Right atrium auricular region (tissue), 2 donors: ENCODE measurements around the gene TUT1. TPM values are rescaled to one million over a fixed set of nuclear protein-coding genes. Genes with fewer than 3 reads are reported as not detected.

ENCODE experiments used
- DNase-seq: peaks from one replicate; pipeline ENCODE4 v3.0.0-alpha.2; 2019; ENCODE audit warnings: low spot score
- H3K27ac ChIP-seq, 2 donors: fragments of 200-600 bp; sonication (generic); 1 replicate in 1 of 2; 2 replicates in 1 of 2; pipeline ENCODE4 v1.5.1; 2016 to 2019
- H3K27me3 ChIP-seq, 2 donors: fragments of 200-600 bp; sonication (generic); one replicate each; pipeline versions ENCODE4 v1.5.1 to v1.6.0; 2017 to 2019
- H3K36me3 ChIP-seq: fragments of 200-600 bp; sonication (generic); one replicate; pipeline ENCODE4 v1.5.1; 2016
- H3K4me1 ChIP-seq, 2 donors: fragments of 200-600 bp; sonication (generic); one replicate each; pipeline versions ENCODE4 v1.5.1 to v1.6.0; 2017 to 2019
- H3K4me3 ChIP-seq, 2 donors: fragments of 200-600 bp; sonication (generic); 1 replicate in 1 of 2; 2 replicates in 1 of 2; pipeline ENCODE4 v1.5.1; 2017 to 2019; ENCODE audit warnings: mild to moderate bottlenecking in 1 of 2, moderate library complexity in 1 of 2
- H3K9me3 ChIP-seq, 2 donors: fragments of 200-600 bp; sonication (generic); one replicate each; pipeline ENCODE4 v1.5.1; 2019
- microRNA-seq, 2 donors: library from miRNA; unstranded; fragments of <30 nt; microRNA quantifications; one replicate each; pipeline ENCODE4, GENCODE V29; 2016 to 2017; ENCODE audit warnings: borderline number of aligned reads in 2 of 2, borderline replicate concordance in 1 of 2
- total RNA-seq, 2 donors: library from RNA; depleted of rRNA; stranded (reverse); fragments of >200 nt; gene quantifications; one replicate each; pipeline ENCODE4 v1.1.0, GENCODE V29; 2016
- TF ChIP-seq, protein P1 (sequence below), 2 donors: fragments of 200-600 bp; sonication (generic); IDR thresholded peaks; one replicate each; pipeline ENCODE4 v1.5.1; 2019; ENCODE audit warnings: antibody characterized with exemption in 2 of 2

Gene TUT1
- total RNA-seq, 2 donors from 2014 or later, result 5.4 to 5.7 TPM

DNA sequence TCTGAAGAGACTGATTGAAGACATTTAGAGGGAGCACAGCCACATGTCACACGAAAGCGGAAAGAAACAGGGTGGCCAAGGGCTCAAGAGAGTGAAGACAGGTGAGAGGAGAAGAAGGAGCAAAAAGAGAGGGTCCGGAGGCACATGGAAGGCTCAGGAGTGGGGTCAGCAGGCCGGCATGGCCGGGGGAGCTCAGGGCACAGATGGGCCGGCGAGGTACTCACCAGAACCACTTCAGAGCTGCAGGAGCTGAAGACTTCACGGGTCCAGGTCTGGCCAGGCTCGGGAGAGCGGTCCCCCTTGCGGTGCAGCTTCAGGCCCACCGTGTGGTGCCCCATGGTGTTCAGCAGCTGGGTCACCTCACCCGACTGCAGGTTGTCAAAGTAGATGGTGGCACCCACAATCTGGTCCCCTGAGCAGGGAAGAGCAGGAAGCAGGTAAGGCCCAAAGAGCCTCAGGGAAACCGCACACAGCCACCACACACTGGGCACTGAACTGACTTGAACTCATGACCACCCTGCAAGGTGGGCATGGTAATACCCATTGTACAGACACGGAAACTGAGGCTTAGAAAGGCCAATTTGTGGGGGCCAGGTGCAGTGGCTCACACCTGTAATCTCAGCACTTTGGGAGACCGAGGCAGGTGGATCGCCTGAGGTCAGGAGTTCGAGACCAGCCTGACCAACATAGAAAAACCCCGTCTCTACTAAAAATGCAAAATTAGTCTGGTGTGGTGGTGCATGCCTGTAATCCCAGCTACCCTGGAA is 56.4 kb downstream of the TUT1 start:
- H3K36me3 ChIP-seq, result peaks cover 67% of the 10 kb centered on the region
- H3K27ac ChIP-seq, result no peak overlapping the region

GRCh38 chr11:62532096-62532495 is 59.2 kb downstream of the TUT1 start:
- H3K4me3 ChIP-seq, result no peak overlapping the region
- TF ChIP-seq, protein P1, sequence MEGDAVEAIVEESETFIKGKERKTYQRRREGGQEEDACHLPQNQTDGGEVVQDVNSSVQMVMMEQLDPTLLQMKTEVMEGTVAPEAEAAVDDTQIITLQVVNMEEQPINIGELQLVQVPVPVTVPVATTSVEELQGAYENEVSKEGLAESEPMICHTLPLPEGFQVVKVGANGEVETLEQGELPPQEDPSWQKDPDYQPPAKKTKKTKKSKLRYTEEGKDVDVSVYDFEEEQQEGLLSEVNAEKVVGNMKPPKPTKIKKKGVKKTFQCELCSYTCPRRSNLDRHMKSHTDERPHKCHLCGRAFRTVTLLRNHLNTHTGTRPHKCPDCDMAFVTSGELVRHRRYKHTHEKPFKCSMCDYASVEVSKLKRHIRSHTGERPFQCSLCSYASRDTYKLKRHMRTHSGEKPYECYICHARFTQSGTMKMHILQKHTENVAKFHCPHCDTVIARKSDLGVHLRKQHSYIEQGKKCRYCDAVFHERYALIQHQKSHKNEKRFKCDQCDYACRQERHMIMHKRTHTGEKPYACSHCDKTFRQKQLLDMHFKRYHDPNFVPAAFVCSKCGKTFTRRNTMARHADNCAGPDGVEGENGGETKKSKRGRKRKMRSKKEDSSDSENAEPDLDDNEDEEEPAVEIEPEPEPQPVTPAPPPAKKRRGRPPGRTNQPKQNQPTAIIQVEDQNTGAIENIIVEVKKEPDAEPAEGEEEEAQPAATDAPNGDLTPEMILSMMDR (IDR thresholded peaks at IDR 0.05), result no peak
- peaks cover 96% of the 10 kb centered on the region for H3K36me3 ChIP-seq
- no peaks in the 10 kb centered on the region for H3K9me3 ChIP-seq
- H3K27ac ChIP-seq, result no peak overlapping the region
- H3K4me1 ChIP-seq, result peaks cover 0 to 14% of the 10 kb centered on the region in 2 donors
- no peak for DNase-seq
- no peaks in the 10 kb centered on the region for H3K27me3 ChIP-seq

More for the DNA sequence above, 56.4 kb downstream of the TUT1 start:
- TF ChIP-seq, protein P1 (IDR thresholded peaks at IDR 0.05), result no peak
- no peak overlapping the region for H3K4me3 ChIP-seq
- DNase-seq, result no peak
- H3K4me1 ChIP-seq, result peaks cover 0 to 43% of the 10 kb centered on the region in 2 donors
- no peaks in the 10 kb centered on the region for H3K9me3 ChIP-seq
- no peaks in the 10 kb centered on the region for H3K27me3 ChIP-seq

Small RNA genes within 50 kb of the gene (microRNA-seq; reads per million reads assigned to microRNA genes)
- 0.71 to 2.1 reads per million in 2 donors for gene MIR6747

Other genes starting within 250 kb of the TUT1 start
- not detected for gene SCGB1A1, start 172.5 kb downstream of the TUT1 start, total RNA-seq
- gene AHNAK, start 44.7 kb downstream of the TUT1 start, total RNA-seq, result 100 to 1,000 TPM; 270 to 441 TPM
- 1,000 to 10,000 TPM in 1 of 2 donors, 100 to 1,000 TPM in 1; 707 to 1,175 TPM for gene EEF1G, start 17.6 kb downstream of the TUT1 start, total RNA-seq
- gene MTA2, start 10.3 kb upstream of the TUT1 start, total RNA-seq, result 10 to 100 TPM; 30.0 to 40.5 TPM
- gene EML3, start 21.3 kb upstream of the TUT1 start, total RNA-seq, result 10 to 100 TPM; 15.8 to 21.3 TPM
- gene ROM1, start 21.7 kb upstream of the TUT1 start, total RNA-seq, result 1 to 10 TPM; 3.2 to 5.3 TPM
- gene B3GAT3, start 30.5 kb upstream of the TUT1 start, total RNA-seq, result 10 to 100 TPM; 12.7 to 14.0 TPM
- 10 to 100 TPM; 71.8 to 78.0 TPM for gene GANAB, start 55.1 kb upstream of the TUT1 start, total RNA-seq
- gene INTS5, start 61.8 kb upstream of the TUT1 start, total RNA-seq, result 10 to 100 TPM; 12.1 to 19.8 TPM
- gene C11orf98, start 73.7 kb upstream of the TUT1 start, total RNA-seq, result 10 to 100 TPM; 40.1 to 44.0 TPM
- gene CSKMT, start 73.8 kb upstream of the TUT1 start, total RNA-seq, result 1 to 10 TPM in 1 of 2 donors, under 1 TPM in 1; 0.41 to 3.7 TPM
- gene UQCC3, start 80.2 kb upstream of the TUT1 start, total RNA-seq, result 1 to 10 TPM; 5.0 to 8.7 TPM
- 1 to 10 TPM; 2.3 to 2.4 TPM for gene LBHD1, start 80.7 kb upstream of the TUT1 start, total RNA-seq
- gene UBXN1, start 87.5 kb upstream of the TUT1 start, total RNA-seq, result 100 to 1,000 TPM in 1 of 2 donors, 10 to 100 TPM in 1; 77.4 to 116 TPM
- gene LRRN4CL, start 98.0 kb upstream of the TUT1 start, total RNA-seq, result 1 to 10 TPM; 1.5 to 3.0 TPM
- 10 to 100 TPM; 18.6 to 23.0 TPM for gene BSCL2, start 115.9 kb upstream of the TUT1 start, total RNA-seq
- gene GNG3, start 116.2 kb upstream of the TUT1 start, total RNA-seq, result not detected
- gene HNRNPUL2, start 135.9 kb upstream of the TUT1 start, total RNA-seq, result 10 to 100 TPM; 12.2 to 15.6 TPM
- gene TTC9C, start 137.0 kb upstream of the TUT1 start, total RNA-seq, result 10 to 100 TPM in 1 of 2 donors, 1 to 10 TPM in 1; 9.6 to 11.4 TPM
- gene ZBTB3, start 162.6 kb upstream of the TUT1 start, total RNA-seq, result 1 to 10 TPM; 5.1 to 7.8 TPM
- 10 to 100 TPM; 32.9 to 34.8 TPM for gene POLR2G, start 170.1 kb upstream of the TUT1 start, total RNA-seq
- gene TAF6L, start 179.9 kb upstream of the TUT1 start, total RNA-seq, result 1 to 10 TPM; 5.8 to 9.5 TPM
- gene TMEM179B, start 195.9 kb upstream of the TUT1 start, total RNA-seq, result 10 to 100 TPM; 42.5 to 44.8 TPM
- gene TMEM223, start 200.5 kb upstream of the TUT1 start, total RNA-seq, result 10 to 100 TPM; 27.7 TPM
- 10 to 100 TPM; 33.9 to 35.9 TPM for gene NXF1, start 213.9 kb upstream of the TUT1 start, total RNA-seq
- gene STX5, start 240.5 kb upstream of the TUT1 start, total RNA-seq, result 10 to 100 TPM; 15.2 to 24.7 TPM
- gene TEX54, start 241.3 kb upstream of the TUT1 start, total RNA-seq, result not detected
- 10 to 100 TPM; 17.8 to 26.8 TPM for gene WDR74, start 248.1 kb upstream of the TUT1 start, total RNA-seq